H1 (cell line): Measurements from ENCODE around the gene KANTR.

Experiments
- EZH2 ChIP-seq: fragments of 200-600 bp; sonication (generic); IDR thresholded peaks from 2 replicates; pipeline ENCODE4 v1.7.1; 2012; ENCODE audit warnings: low read depth, mild to moderate bottlenecking, moderate library complexity, low read length, inconsistent platforms; ENCODE audit not compliant: severe bottlenecking
- JUN ChIP-seq: IDR thresholded peaks from 2 replicates; pipeline ENCODE4 v1.6.1; 2011; ENCODE audit warnings: low read depth, mild to moderate bottlenecking, improper control_type of control experiment, low read length
- NRF1 ChIP-seq: IDR thresholded peaks from 2 replicates; pipeline ENCODE4 v1.6.1; 2011; ENCODE audit warnings: mild to moderate bottlenecking, low read depth, low read length, improper control_type of control experiment
- POLR2A ChIP-seq, 2 experiments: IDR thresholded peaks; 1 replicate in 1 of 2; 2 replicates in 1 of 2; pipeline ENCODE4 v1.6.1; 2011; ENCODE audit warnings: low read depth in 2 of 2, low read length in 2 of 2, mild to moderate bottlenecking in 2 of 2; ENCODE audit errors: control extremely low read depth in 1 of 2
- POLR2AphosphoS5 ChIP-seq: IDR thresholded peaks from 2 replicates; pipeline ENCODE4 v1.6.1; 2011; ENCODE audit warnings: low read depth, low read length
- TAF1 ChIP-seq: IDR thresholded peaks from 2 replicates; pipeline ENCODE4 v1.6.1; 2011; ENCODE audit warnings: mild to moderate bottlenecking, low read depth, low read length
- YY1 ChIP-seq: IDR thresholded peaks from 2 replicates; pipeline ENCODE4 v1.6.1; 2011; ENCODE audit warnings: low read depth, mild to moderate bottlenecking, low read length
- ZNF274 ChIP-seq: IDR thresholded peaks from 2 replicates; pipeline ENCODE4 v1.7.0; 2012; ENCODE audit warnings: low read length, borderline replicate concordance; ENCODE audit errors: extremely low read depth
- TF ChIP-seq, protein P1 (sequence below), 3 experiments: IDR thresholded peaks; 1 replicate in 2 of 3; 2 replicates in 1 of 3; pipeline versions ENCODE4 v1.5.1 to v1.6.1; 2011; ENCODE audit warnings: low read length in 3 of 3, mild to moderate bottlenecking in 3 of 3, inconsistent platforms in 2 of 3, low read depth in 1 of 3, moderate library complexity in 1 of 3; ENCODE audit not compliant: insufficient read depth in 1 of 3; ENCODE audit errors: control extremely low read depth in 1 of 3
- TF ChIP-seq, protein P2 (sequence below): IDR thresholded peaks from 2 replicates; pipeline ENCODE4 v1.6.1; 2012; ENCODE audit warnings: low read length, inconsistent platforms

DNA sequence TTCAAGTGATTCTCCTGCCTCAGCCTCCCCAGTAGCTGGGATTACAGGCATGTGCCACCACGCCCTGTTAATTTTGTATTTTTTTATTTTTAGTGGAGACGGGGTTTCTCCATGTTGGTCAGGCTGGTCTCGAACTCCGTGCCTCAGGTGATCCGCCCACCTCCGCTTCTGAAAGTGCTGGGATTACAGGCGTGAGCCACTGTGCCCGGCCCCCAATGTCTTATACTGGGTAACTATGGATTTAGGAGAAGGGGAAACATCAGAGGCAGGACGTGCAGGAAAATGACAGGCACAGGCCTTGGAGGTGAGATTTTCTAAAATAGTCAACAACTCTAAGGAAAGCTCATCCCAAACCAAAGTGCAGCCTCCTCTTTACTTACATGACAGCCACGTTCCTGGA is 22.9 kb upstream of the KANTR start:
- TF ChIP-seq, protein P1, sequence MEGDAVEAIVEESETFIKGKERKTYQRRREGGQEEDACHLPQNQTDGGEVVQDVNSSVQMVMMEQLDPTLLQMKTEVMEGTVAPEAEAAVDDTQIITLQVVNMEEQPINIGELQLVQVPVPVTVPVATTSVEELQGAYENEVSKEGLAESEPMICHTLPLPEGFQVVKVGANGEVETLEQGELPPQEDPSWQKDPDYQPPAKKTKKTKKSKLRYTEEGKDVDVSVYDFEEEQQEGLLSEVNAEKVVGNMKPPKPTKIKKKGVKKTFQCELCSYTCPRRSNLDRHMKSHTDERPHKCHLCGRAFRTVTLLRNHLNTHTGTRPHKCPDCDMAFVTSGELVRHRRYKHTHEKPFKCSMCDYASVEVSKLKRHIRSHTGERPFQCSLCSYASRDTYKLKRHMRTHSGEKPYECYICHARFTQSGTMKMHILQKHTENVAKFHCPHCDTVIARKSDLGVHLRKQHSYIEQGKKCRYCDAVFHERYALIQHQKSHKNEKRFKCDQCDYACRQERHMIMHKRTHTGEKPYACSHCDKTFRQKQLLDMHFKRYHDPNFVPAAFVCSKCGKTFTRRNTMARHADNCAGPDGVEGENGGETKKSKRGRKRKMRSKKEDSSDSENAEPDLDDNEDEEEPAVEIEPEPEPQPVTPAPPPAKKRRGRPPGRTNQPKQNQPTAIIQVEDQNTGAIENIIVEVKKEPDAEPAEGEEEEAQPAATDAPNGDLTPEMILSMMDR (IDR thresholded peaks at IDR 0.05; ENCODE audit: control extremely low read depth in 1 of 3, insufficient read depth in 1 of 3, low read depth in 1 of 3, low read length in 3 of 3) = no peak
- TF ChIP-seq POLR2AphosphoS5 (no peak), EZH2 (no peak), POLR2A (IDR thresholded peaks at IDR 0.05; ENCODE audit: control extremely low read depth in 1 of 2, low read depth in 2 of 2, low read length in 2 of 2) (no peak), YY1 (no peak), ZNF274 (no peak), NRF1 (no peak), TAF1 (no peak), JUN (no peak)
- TF ChIP-seq, protein P2, sequence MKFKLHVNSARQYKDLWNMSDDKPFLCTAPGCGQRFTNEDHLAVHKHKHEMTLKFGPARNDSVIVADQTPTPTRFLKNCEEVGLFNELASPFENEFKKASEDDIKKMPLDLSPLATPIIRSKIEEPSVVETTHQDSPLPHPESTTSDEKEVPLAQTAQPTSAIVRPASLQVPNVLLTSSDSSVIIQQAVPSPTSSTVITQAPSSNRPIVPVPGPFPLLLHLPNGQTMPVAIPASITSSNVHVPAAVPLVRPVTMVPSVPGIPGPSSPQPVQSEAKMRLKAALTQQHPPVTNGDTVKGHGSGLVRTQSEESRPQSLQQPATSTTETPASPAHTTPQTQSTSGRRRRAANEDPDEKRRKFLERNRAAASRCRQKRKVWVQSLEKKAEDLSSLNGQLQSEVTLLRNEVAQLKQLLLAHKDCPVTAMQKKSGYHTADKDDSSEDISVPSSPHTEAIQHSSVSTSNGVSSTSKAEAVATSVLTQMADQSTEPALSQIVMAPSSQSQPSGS = no peak
